WTC11 (cell line): ENCODE data around the gene MEF2B. TPM values are rescaled to one million over a fixed set of nuclear protein-coding genes. Genes with fewer than 3 reads are reported as not detected.

ENCODE experiments used
- ATAC-seq: fragments of 200-7000 bp; cut with Tn5 transposase; 2 replicates; pipeline ENCODE4 v1.10.0; 2021; ENCODE audit warnings: mild to moderate bottlenecking, moderate library complexity
- CTCF ChIA-PET: fragments of 300-600 bp; sonication (Branson Sonifier 250); formaldehyde crosslinking; loops from one replicate; lab custom pipeline; 2021; ENCODE audit warnings: antibody characterized with exemption; lab: Charles Lee
- POLR2A ChIA-PET: fragments of 350-600 bp; sonication (Branson Sonifier 250); formaldehyde crosslinking; loops from one replicate; lab custom pipeline; 2021; ENCODE audit warnings: antibody characterized with exemption; lab: Charles Lee
- DNase-seq: peaks from one replicate; pipeline ENCODE4 v3.0.0; 2021; ENCODE audit warnings: low spot score
- H3K27ac Mint-ChIP-seq: 2 replicates; pipeline ENCODE4 v1.8.0; 2021; ENCODE audit warnings: mixed read lengths
- H3K27me3 Mint-ChIP-seq: 2 replicates; pipeline ENCODE4 v1.8.0; 2021; ENCODE audit warnings: low read depth, mild to moderate bottlenecking, moderate library complexity, mixed read lengths
- H3K36me3 Mint-ChIP-seq: 2 replicates; pipeline ENCODE4 v1.8.0; 2021; ENCODE audit warnings: mixed read lengths
- H3K4me1 Mint-ChIP-seq: 2 replicates; pipeline ENCODE4 v1.8.0; 2022; ENCODE audit warnings: mixed read lengths
- H3K4me3 Mint-ChIP-seq: 2 replicates; pipeline ENCODE4 v1.8.0; 2021; ENCODE audit warnings: mild to moderate bottlenecking, moderate library complexity, mixed read lengths
- H3K9me3 Mint-ChIP-seq: 2 replicates; pipeline ENCODE4 v1.8.0; 2021; ENCODE audit warnings: mixed read lengths
- CREM ChIP-seq: sonication (generic); formaldehyde crosslinking; IDR thresholded peaks from 2 replicates; pipeline ENCODE4 v1.8.1; 2022; ENCODE audit warnings: mild to moderate bottlenecking, missing genetic modification reagents, moderate library complexity
- E2F4 ChIP-seq: sonication (generic); formaldehyde crosslinking; IDR thresholded peaks from 2 replicates; pipeline ENCODE4 v1.8.1; 2022; ENCODE audit warnings: low read depth, mild to moderate bottlenecking, moderate library complexity, missing genetic modification reagents, borderline replicate concordance
- ELF4 ChIP-seq: sonication (generic); formaldehyde crosslinking; IDR thresholded peaks from 2 replicates; pipeline ENCODE4 v1.8.1; 2022; ENCODE audit warnings: low read depth, mild to moderate bottlenecking, moderate library complexity, missing genetic modification reagents
- GABPB1 ChIP-seq: sonication (generic); formaldehyde crosslinking; IDR thresholded peaks from 2 replicates; pipeline ENCODE4 v1.8.1; 2023; ENCODE audit warnings: mild to moderate bottlenecking, missing genetic modification reagents
- GRHL2 ChIP-seq: fragments of 250-450 bp; sonication (Bioruptor Pico); IDR thresholded peaks from 2 replicates; pipeline ENCODE4 v1.8.0; 2022; ENCODE audit warnings: mild to moderate bottlenecking, moderate library complexity; ENCODE audit not compliant: insufficient replicate concordance, severe bottlenecking
- GTF2I ChIP-seq: fragments of 250-450 bp; sonication (Bioruptor Pico); conservative IDR thresholded peaks from 2 replicates; pipeline ENCODE4 v1.4.0; 2021; ENCODE audit warnings: mild to moderate bottlenecking
- MAX ChIP-seq: sonication (generic); formaldehyde crosslinking; IDR thresholded peaks from 2 replicates; pipeline ENCODE4 v1.8.0; 2022; ENCODE audit warnings: mild to moderate bottlenecking, missing genetic modification reagents
- NFATC4 ChIP-seq: fragments of 250-450 bp; sonication (Bioruptor Pico); IDR thresholded peaks from 2 replicates; pipeline ENCODE4 v1.9.0; 2021; ENCODE audit warnings: mild to moderate bottlenecking
- NR1H2 ChIP-seq: sonication (generic); formaldehyde crosslinking; IDR thresholded peaks from 2 replicates; pipeline ENCODE4 v1.9.0; 2021; ENCODE audit warnings: mild to moderate bottlenecking, moderate library complexity, missing genetic modification reagents
- NR2C2 ChIP-seq: sonication (generic); formaldehyde crosslinking; IDR thresholded peaks from 2 replicates; pipeline ENCODE4 v1.8.0; 2022; ENCODE audit warnings: mild to moderate bottlenecking, missing genetic modification reagents
- OVOL2 ChIP-seq: fragments of 250-450 bp; sonication (Bioruptor Pico); IDR thresholded peaks from 2 replicates; pipeline ENCODE4 v1.9.0; 2021; ENCODE audit warnings: mild to moderate bottlenecking, borderline replicate concordance
- PRDM15 ChIP-seq: sonication (generic); formaldehyde crosslinking; IDR thresholded peaks from 2 replicates; pipeline ENCODE4 v1.8.0; 2022; ENCODE audit warnings: missing genetic modification reagents
- RORB ChIP-seq: fragments of 250-450 bp; sonication (Bioruptor Pico); IDR thresholded peaks from 2 replicates; pipeline ENCODE4 v1.9.0; 2021; ENCODE audit warnings: mild to moderate bottlenecking
- TEAD1 ChIP-seq: sonication (generic); formaldehyde crosslinking; IDR thresholded peaks from 2 replicates; pipeline ENCODE4 v1.8.0; 2022; ENCODE audit warnings: mild to moderate bottlenecking, missing genetic modification reagents
- ZBTB21 ChIP-seq: sonication (generic); formaldehyde crosslinking; IDR thresholded peaks from 2 replicates; pipeline ENCODE4 v1.8.1; 2023; ENCODE audit warnings: mild to moderate bottlenecking, missing genetic modification reagents, borderline replicate concordance
- ZNF138 ChIP-seq: sonication (generic); formaldehyde crosslinking; conservative IDR thresholded peaks from 2 replicates; pipeline ENCODE4 v1.8.1; 2022; ENCODE audit warnings: mild to moderate bottlenecking, moderate library complexity, missing genetic modification reagents
- ZNF317 ChIP-seq: sonication (generic); formaldehyde crosslinking; IDR thresholded peaks from 2 replicates; pipeline ENCODE4 v1.8.1; 2023; ENCODE audit warnings: low read depth, mild to moderate bottlenecking, moderate library complexity, missing genetic modification reagents, borderline replicate concordance
- ZNF671 ChIP-seq: fragments of 250-450 bp; sonication (Bioruptor Pico); IDR thresholded peaks from 2 replicates; pipeline ENCODE4 v1.8.0; 2021; ENCODE audit warnings: mild to moderate bottlenecking
- total RNA-seq: library from RNA; stranded (reverse); gene quantifications from 3 replicates; pipeline ENCODE4 v1.2.3, GENCODE V29; 2021
- TF ChIP-seq, protein P1 (sequence below): sonication (generic); formaldehyde crosslinking; conservative IDR thresholded peaks from 2 replicates; pipeline ENCODE4 v1.8.1; 2023; ENCODE audit warnings: mild to moderate bottlenecking, low read depth, missing genetic modification reagents, moderate library complexity
- TF ChIP-seq, protein P2 (sequence below): sonication (generic); formaldehyde crosslinking; IDR thresholded peaks from 2 replicates; pipeline ENCODE4 v1.8.1; 2022; ENCODE audit warnings: missing genetic modification reagents, borderline replicate concordance
- TF ChIP-seq, protein P3 (sequence below): fragments of 250-450 bp; sonication (Bioruptor Pico); IDR thresholded peaks from 2 replicates; pipeline ENCODE4 v1.9.0; 2021; ENCODE audit warnings: mild to moderate bottlenecking
- TF ChIP-seq, protein P4 (sequence below): sonication (generic); formaldehyde crosslinking; IDR thresholded peaks from 2 replicates; pipeline ENCODE4 v1.8.1; 2023; ENCODE audit warnings: mild to moderate bottlenecking, missing genetic modification reagents, moderate library complexity

MEF2B gene
- total RNA-seq, 1 experiment from 2014 or later = 1.7 TPM

DNA sequence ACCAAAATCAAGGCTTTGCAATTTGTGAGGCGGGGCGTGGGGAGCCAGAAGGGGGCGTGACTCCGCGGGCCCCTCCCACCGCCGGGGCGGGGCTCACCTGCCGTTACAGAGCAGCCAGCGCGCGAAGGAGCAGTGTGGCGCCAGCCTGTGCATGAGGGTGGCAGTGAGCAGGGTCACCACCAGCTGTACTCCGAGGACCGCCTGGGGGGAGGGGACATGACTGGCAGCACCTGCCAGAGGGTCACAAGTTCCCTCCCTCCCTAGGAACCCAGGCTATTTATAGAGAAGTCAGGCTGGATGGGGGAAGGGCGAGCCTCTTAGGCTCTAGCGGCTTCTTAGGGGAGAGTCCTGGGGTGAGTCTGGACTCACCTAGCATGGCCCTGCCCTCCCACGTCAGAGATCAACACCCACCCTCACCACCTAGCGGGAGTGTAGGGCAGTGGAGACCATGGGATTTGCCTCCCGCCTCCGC, 35.3 kb downstream of the MEF2B start:
- Mint-ChIP-seq H3K36me3 (peaks cover 27% of the 10 kb centered on the region), H3K27me3 (peaks cover 20% of the 10 kb centered on the region), H3K27ac (no peak overlapping the region), H3K4me3 (peak overlapping the region; percentile 60), H3K9me3 (peaks cover 12% of the 10 kb centered on the region), H3K4me1 (peaks cover 18% of the 10 kb centered on the region)
- DNase-seq (peak; percentile 82), ATAC-seq (peak; percentile 68)
- POLR2A ChIA-PET = no interaction called here
- CTCF ChIA-PET = interaction anchor here (1.0 to 2.1 kb wide), 11 partner anchors 11 to 208 kb away, joined by 3 to 10 read pairs (median 5); no protein-coding TSS in a partner anchor
- TF ChIP-seq, protein P1, sequence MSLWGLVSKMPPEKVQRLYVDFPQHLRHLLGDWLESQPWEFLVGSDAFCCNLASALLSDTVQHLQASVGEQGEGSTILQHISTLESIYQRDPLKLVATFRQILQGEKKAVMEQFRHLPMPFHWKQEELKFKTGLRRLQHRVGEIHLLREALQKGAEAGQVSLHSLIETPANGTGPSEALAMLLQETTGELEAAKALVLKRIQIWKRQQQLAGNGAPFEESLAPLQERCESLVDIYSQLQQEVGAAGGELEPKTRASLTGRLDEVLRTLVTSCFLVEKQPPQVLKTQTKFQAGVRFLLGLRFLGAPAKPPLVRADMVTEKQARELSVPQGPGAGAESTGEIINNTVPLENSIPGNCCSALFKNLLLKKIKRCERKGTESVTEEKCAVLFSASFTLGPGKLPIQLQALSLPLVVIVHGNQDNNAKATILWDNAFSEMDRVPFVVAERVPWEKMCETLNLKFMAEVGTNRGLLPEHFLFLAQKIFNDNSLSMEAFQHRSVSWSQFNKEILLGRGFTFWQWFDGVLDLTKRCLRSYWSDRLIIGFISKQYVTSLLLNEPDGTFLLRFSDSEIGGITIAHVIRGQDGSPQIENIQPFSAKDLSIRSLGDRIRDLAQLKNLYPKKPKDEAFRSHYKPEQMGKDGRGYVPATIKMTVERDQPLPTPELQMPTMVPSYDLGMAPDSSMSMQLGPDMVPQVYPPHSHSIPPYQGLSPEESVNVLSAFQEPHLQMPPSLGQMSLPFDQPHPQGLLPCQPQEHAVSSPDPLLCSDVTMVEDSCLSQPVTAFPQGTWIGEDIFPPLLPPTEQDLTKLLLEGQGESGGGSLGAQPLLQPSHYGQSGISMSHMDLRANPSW = no peak
- TF ChIP-seq ZBTB21 (no peak), PRDM15 (no peak), MAX (peak; percentile 51; the same call in 1 of the 2 replicates), GRHL2 (CRISPR knock-in tag) (no peak), ELF4 (CRISPR knock-in tag) (no peak), NFATC4 (CRISPR knock-in tag) (no peak), E2F4 (no peak), NR2C2 (no peak), GTF2I (CRISPR knock-in tag) (no peak), ZNF317 (CRISPR knock-in tag) (no peak), TEAD1 (CRISPR knock-in tag) (no peak), OVOL2 (CRISPR knock-in tag) (no peak), CREM (CRISPR knock-in tag) (no peak), ZNF671 (no peak), GABPB1 (CRISPR knock-in tag) (no peak), RORB (CRISPR knock-in tag) (no peak), NR1H2 (CRISPR knock-in tag) (no peak), ZNF138 (CRISPR knock-in tag) (no peak)
- TF ChIP-seq, protein P2, sequence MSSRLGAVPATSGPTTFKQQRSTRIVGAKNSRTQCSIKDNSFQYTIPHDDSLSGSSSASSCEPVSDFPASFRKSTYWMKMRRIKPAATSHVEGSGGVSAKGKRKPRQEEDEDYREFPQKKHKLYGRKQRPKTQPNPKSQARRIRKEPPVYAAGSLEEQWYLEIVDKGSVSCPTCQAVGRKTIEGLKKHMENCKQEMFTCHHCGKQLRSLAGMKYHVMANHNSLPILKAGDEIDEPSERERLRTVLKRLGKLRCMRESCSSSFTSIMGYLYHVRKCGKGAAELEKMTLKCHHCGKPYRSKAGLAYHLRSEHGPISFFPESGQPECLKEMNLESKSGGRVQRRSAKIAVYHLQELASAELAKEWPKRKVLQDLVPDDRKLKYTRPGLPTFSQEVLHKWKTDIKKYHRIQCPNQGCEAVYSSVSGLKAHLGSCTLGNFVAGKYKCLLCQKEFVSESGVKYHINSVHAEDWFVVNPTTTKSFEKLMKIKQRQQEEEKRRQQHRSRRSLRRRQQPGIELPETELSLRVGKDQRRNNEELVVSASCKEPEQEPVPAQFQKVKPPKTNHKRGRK = no peak
- TF ChIP-seq, protein P3, sequence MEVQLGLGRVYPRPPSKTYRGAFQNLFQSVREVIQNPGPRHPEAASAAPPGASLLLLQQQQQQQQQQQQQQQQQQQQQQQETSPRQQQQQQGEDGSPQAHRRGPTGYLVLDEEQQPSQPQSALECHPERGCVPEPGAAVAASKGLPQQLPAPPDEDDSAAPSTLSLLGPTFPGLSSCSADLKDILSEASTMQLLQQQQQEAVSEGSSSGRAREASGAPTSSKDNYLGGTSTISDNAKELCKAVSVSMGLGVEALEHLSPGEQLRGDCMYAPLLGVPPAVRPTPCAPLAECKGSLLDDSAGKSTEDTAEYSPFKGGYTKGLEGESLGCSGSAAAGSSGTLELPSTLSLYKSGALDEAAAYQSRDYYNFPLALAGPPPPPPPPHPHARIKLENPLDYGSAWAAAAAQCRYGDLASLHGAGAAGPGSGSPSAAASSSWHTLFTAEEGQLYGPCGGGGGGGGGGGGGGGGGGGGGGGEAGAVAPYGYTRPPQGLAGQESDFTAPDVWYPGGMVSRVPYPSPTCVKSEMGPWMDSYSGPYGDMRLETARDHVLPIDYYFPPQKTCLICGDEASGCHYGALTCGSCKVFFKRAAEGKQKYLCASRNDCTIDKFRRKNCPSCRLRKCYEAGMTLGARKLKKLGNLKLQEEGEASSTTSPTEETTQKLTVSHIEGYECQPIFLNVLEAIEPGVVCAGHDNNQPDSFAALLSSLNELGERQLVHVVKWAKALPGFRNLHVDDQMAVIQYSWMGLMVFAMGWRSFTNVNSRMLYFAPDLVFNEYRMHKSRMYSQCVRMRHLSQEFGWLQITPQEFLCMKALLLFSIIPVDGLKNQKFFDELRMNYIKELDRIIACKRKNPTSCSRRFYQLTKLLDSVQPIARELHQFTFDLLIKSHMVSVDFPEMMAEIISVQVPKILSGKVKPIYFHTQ (CRISPR knock-in tag) = no peak
- TF ChIP-seq, protein P4, sequence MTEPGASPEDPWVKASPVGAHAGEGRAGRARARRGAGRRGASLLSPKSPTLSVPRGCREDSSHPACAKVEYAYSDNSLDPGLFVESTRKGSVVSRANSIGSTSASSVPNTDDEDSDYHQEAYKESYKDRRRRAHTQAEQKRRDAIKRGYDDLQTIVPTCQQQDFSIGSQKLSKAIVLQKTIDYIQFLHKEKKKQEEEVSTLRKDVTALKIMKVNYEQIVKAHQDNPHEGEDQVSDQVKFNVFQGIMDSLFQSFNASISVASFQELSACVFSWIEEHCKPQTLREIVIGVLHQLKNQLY (CRISPR knock-in tag) = no peak
